Mesodermal cell (in vitro differentiated cells): ENCODE results near the gene ZNF674.
A peak's percentile ranks its signal among the peaks of the same experiment; 100 is the strongest.
"Not testable (repeated sequence)": the region's sequence is repeated elsewhere in the genome, so short reads cannot be mapped to it uniquely, and the experiment has no call there.

Source experiments
- H3K27ac ChIP-seq: 2 replicates; pipeline ENCODE4 v1.7.0; 2013; ENCODE audit warnings: mild to moderate bottlenecking, low read depth, low read length, moderate library complexity; ENCODE audit not compliant: severe bottlenecking
- H3K36me3 ChIP-seq: 2 replicates; pipeline ENCODE4 v1.7.1; 2013; ENCODE audit warnings: mild to moderate bottlenecking, low read length, moderate library complexity; ENCODE audit not compliant: control insufficient read depth, insufficient read depth
- H3K4me1 ChIP-seq: one replicate; pipeline ENCODE4 v1.7.1; 2013; ENCODE audit warnings: mild to moderate bottlenecking, low read length; ENCODE audit not compliant: insufficient read depth, control insufficient read depth, poor library complexity, severe bottlenecking
- H3K4me3 ChIP-seq: 2 replicates; pipeline ENCODE4 v1.7.0; 2013; ENCODE audit warnings: low read length, control low read depth, mild to moderate bottlenecking; ENCODE audit not compliant: insufficient read depth, poor library complexity, severe bottlenecking; ENCODE audit errors: extremely low read depth
- H3K9me3 ChIP-seq: 2 replicates; pipeline ENCODE4 v1.7.1; 2013; ENCODE audit warnings: mild to moderate bottlenecking, low read length, moderate library complexity; ENCODE audit not compliant: control insufficient read depth
- WGBS, 2 experiments: methylation state at CpG; one replicate each; pipeline ENCODE4 v1.1.5; 2013; ENCODE audit warnings: missing lambda C conversion rate in 2 of 2; ENCODE audit not compliant: insufficient coverage in 2 of 2; 5-methylcytosine and 5-hydroxymethylcytosine counted together

The ZNF674 gene

DNA sequence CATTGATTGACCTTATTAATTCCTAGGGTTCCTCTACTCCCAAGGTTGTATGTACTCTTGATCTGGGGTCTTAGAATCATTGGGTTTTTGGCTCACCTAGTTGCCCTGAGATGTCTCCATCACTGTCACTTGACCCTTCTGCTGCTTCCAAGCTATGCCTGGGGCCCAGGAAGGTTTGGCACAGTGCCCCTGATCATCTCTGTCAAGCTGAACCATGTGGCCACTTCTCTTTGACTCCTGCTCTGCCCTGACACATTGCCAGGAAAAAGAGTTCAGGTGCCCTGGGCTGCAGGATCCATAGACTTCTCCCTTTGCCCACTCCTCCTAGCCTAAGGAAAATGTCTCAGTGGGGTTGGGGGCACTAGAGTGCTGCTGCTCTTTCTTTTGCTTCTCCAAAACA, 24.4 kb upstream of the ZNF674 start:
- Histone ChIP-seq H3K9me3 (no peaks in the 10 kb centered on the region), H3K4me1 (no peaks in the 10 kb centered on the region), H3K4me3 (no peak overlapping the region), H3K36me3 (no peaks in the 10 kb centered on the region), H3K27ac (no peak overlapping the region)

DNA sequence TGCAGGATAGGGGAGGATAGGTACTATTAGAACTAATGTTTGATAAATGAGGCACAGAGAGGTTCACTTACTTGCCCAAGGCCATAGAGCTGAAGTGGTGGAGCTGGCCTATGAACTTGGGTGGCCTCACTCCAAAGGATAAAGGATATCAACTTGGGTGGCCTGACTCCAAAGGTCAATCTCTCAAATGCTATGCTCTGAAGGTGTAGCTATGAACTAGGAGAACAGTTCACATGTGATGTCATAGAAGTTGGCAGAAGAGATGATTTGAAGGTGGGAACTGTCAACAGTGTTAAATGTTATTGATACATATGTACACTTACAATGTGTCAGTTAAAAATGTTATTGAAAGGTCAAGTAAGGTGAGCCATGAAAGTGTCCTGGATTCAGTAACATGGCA, 22.2 kb upstream of the ZNF674 start:
- Histone ChIP-seq H3K9me3 (no peaks in the 10 kb centered on the region), H3K4me3 (no peak overlapping the region), H3K36me3 (no peaks in the 10 kb centered on the region), H3K27ac (no peak overlapping the region), H3K4me1 (no peaks in the 10 kb centered on the region)

DNA sequence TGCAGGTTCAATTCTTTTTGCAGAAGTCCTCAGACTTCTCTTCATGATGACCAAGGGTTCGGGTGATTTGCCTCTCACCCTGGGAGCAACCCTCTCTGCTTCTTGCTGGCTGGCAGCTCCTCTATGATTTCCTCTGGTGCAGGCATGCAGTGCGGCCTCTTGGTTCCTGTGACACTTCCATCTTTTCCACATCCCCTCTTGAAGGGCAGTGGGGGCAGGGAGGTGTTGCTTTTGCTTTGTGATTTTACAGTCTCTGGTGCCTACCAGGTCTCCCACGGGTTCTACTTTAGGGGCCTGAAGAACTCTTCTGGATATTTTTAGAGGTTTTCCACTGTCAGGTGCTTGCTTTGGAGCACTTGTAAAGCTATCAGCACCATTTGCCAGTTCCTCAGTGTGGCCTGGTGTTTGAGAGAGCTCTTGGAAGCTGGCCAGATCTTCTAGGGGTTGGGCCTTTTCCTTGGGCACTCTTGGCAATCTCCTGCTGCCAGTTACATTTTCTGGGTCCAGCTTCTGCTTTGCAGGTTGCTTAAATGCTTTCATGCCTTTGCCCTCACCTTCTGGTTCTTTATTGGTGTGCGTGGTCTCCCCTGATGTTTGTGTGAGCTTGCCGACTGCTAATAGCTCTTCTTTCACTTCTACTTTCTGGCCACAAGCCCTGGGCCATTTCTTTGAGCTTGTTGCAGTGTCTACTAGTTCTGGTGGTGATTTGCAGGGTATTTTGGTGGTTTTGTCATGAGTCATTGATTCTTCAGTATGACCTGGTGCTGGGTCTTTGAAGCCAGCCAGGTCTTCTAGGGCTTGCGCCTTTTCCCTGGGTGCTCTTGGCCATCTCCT, 16.8 kb upstream of the ZNF674 start:
- Histone ChIP-seq H3K9me3 (no peaks in the 10 kb centered on the region), H3K27ac (no peak overlapping the region), H3K4me3 (no peak overlapping the region), H3K4me1 (no peaks in the 10 kb centered on the region), H3K36me3 (no peaks in the 10 kb centered on the region)
- WGBS, 2 experiments: 100% methylated on average over 1 of the region's 6 CpGs; no CpG with 5 or more reads in 1 of the 2 experiments

DNA sequence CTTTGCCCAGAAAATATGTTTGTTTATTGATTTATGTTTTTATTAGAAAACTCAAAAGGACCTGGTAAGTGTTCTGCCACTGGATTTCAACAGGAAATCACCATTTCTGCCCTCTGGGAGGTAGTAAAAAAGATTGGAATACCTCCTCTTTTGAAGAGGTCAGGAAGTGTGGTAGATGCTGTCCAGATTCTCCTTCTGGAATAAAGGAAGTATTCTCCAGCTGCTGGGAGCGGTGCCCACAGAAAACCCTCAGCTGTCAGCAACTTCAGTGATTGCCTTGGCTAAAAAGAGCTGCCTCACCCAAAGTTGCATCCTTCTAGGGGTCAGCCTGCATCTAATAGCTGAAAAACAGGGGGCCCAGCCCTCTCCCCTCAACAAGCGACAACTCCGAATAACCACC, 13.8 kb upstream of the ZNF674 start:
- Histone ChIP-seq H3K4me1 (no peaks in the 10 kb centered on the region), H3K27ac (no peak overlapping the region), H3K9me3 (no peaks in the 10 kb centered on the region), H3K36me3 (peaks cover under 1% of the 10 kb centered on the region), H3K4me3 (no peak overlapping the region)
- WGBS, 2 experiments: 83% methylated on average over 1 of the region's 3 CpGs; no CpG with 5 or more reads in 1 of the 2 experiments

DNA sequence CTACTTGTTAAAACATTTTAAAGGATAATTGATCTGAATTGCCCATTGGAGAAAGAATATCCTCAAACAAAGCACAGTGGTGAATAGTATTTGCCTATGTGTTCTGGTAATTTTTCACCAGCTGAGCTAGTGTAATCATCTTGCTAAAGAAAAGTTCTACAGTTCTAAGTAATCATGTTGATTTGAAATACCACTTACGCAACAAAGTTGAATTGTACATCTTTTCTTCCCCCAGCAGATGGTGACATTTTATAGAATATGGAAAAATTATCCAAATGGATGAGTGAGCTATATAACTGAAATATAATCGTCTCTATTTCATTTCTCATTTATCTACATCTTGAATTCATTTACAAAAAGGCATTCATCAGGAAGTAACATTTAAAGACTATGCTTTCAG, 9.7 kb upstream of the ZNF674 start:
- Histone ChIP-seq H3K4me1 (peaks cover 3% of the 10 kb centered on the region), H3K36me3 (peaks cover 10% of the 10 kb centered on the region), H3K9me3 (no peaks in the 10 kb centered on the region), H3K4me3 (no peak overlapping the region), H3K27ac (no peak overlapping the region)
- WGBS, 2 experiments: no CpG with 5 or more reads among the region's 2 CpGs

DNA sequence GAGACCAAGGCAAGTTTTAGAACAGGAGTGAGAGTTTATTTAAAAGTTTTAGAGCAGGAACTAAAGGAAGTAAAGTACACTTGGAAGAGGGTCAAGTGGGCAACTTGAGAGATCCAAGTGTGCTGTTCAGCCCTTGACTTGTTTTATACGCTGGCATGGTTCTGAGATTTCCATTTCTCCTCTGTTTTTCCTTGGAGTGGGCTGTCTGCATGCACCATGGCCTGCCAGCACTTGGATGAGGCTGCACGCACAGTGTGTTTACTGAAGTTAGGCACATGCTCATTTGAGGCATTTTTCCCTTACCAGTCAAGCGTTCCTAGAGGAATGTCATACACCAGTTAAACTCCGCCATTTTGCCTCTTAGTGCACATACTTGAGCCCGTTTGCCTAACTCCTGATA, 8.7 kb upstream of the ZNF674 start:
- no peak overlapping the region for H3K27ac ChIP-seq
- no peak overlapping the region for H3K4me3 ChIP-seq
- WGBS, 2 experiments: 100% methylated on average over 1 to 3 of the region's 5 CpGs
- H3K36me3 ChIP-seq: peaks cover 17% of the 10 kb centered on the region
- H3K4me1 ChIP-seq: peaks cover 3% of the 10 kb centered on the region
- H3K9me3 ChIP-seq: no peaks in the 10 kb centered on the region

DNA sequence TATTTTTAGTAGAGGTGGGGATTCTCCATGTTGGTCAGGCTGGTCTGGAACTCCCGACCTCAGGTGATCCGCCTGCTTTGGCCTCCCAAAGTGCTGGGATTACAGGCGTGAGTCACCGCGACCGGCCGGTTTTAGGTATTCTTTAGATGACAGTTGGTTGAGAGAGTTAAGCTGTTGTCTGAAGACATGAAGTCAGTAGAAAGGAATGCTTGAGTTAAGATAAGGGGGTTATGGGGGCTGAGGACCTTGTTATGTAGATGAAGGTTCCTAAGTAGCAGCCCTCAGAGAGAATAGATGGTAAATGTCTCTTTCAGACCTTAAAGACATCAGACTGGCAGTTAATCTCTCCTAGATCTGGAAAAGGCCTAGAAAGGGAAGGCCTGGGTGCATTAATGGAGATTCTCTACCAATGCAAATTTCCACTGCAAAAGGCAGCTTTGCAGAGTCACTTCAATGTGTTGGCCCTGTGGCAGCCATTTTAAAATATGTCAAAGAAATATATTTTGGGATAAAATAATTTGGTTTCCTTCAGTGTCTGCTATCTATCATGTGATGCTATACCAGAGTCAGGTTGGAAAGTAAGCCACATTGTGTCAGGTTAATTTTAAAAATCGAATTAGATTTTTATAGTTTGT, 6.4 kb upstream of the ZNF674 start:
- WGBS, 2 experiments: 30 to 60% methylated on average over 1 to 2 of the region's 8 CpGs
- H3K4me1 ChIP-seq: peaks cover 3% of the 10 kb centered on the region
- H3K9me3 ChIP-seq: no peaks in the 10 kb centered on the region
- peak overlapping the region; percentile 90 for H3K27ac ChIP-seq
- H3K36me3 ChIP-seq: peaks cover 31% of the 10 kb centered on the region
- H3K4me3 ChIP-seq: no peak overlapping the region

DNA sequence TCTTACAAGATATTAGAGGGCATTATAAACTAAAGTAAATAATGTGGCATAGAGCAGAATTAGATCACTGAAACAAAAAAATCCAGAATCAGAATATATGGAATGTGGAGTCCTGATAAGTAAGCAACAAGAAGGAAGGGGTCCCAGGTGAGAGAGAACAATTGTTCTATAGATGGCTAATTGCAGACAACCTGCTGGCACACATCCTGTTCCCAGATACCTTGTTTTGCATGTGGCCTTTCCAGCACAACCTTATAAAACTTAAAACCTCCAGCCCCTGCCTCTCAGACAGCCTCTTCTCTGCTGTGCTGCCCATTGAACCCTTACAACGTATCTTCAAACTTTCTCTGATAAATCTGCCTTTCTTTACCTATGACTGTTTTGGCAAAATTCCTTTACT, 4.7 kb upstream of the ZNF674 start:
- 100% methylated on average over 1 of the region's 1 CpG; no CpG with 5 or more reads in 1 of the 2 experiments for WGBS, 2 experiments
- peaks cover 3% of the 10 kb centered on the region for H3K4me1 ChIP-seq
- no peak overlapping the region for H3K27ac ChIP-seq
- H3K36me3 ChIP-seq: peaks cover 32% of the 10 kb centered on the region
- no peak overlapping the region for H3K4me3 ChIP-seq
- H3K9me3 ChIP-seq: no peaks in the 10 kb centered on the region

DNA sequence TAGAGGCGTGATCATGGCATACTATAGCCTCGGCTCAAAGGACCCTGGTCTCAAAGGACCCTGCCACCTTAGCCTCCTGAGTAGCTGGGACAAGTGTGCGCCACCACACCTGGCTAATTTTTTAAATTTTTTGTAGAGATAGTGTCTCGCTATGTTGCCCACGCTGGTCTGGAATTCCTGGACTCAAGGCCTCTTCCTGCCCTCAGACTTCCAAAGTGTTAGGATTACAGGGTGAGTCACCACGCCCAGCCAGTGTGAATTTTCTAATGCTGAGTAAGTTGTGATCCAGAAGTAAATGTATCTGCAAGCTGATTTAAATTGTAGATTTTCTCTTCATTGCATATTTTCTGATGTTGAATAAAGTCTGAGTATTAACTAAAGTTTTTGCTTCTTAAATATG, 2.6 kb upstream of the ZNF674 start:
- H3K4me3 ChIP-seq: no peak overlapping the region
- H3K9me3 ChIP-seq: no peaks in the 10 kb centered on the region
- 100% methylated on average over 3 of the region's 6 CpGs; no CpG with 5 or more reads in 1 of the 2 experiments for WGBS, 2 experiments
- H3K27ac ChIP-seq: peak overlapping the region; percentile 36
- peaks cover 29% of the 10 kb centered on the region for H3K36me3 ChIP-seq
- peaks cover 3% of the 10 kb centered on the region for H3K4me1 ChIP-seq

DNA sequence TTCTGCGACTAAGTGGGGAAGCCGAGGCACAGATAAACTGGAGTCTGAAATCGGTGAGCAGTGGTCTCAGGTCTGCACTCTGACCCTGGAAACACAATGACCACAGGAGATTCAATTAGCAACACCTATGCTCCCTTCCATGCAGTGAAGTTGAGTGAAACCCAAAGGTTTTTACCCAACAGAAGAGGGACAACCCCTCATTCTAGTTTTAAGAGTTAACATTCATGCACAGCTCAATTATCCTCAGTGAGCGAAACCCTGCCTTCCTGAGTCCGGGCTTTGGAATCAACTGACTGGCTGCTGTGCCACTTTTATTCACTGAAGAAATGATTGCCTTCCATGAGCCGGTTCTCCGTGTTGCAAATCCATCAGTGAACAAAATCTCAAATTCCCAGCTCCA, 694 bp downstream of the ZNF674 start:
- Histone ChIP-seq H3K27ac (peak overlapping the region; percentile 88), H3K36me3 (peaks cover 32% of the 10 kb centered on the region), H3K4me3 (peak overlapping the region; percentile 69)
- not testable (repeated sequence) for H3K4me1 ChIP-seq, H3K9me3 ChIP-seq
- WGBS, 2 experiments: no CpG with 5 or more reads among the region's 7 CpGs

DNA sequence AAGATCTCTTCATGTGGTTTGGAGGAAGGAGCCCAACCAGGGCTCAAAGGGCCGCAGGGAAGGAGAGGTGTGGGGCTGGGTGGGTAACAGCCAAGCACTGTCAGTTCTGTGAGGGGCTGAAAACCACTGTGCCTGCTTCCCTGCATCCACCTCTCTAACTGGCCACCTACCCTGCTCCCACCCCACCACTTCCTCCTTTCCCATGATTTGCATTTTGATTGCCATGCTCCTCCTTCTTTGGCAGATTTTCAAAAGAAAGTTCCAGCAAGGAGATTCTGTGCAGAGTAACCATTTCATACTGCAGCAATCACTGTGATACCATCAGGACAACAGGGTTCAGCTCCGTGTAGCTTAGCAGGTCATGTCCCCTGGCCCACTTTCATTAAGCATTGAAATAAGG, 1.8 kb downstream of the ZNF674 start:
- no peaks in the 10 kb centered on the region for H3K9me3 ChIP-seq
- H3K36me3 ChIP-seq: peaks cover 21% of the 10 kb centered on the region
- no peaks in the 10 kb centered on the region for H3K4me1 ChIP-seq
- H3K4me3 ChIP-seq: no peak overlapping the region
- H3K27ac ChIP-seq: no peak overlapping the region
- WGBS, 2 experiments: 100% methylated on average over 1 of the region's 2 CpGs; no CpG with 5 or more reads in 1 of the 2 experiments
